D721Med (cell line): ENCODE measurements around the gene PIANP.
"Not testable (repeated sequence)": the region's sequence is repeated elsewhere in the genome, so short reads cannot be mapped to it uniquely, and the experiment has no call there.

ENCODE experiments used
- DNase-seq: peaks from one replicate; pipeline ENCODE4 v3.0.0; 2011; ENCODE audit warnings: low spot score; ENCODE audit not compliant: insufficient read length
- FAIRE-seq: peaks from 2 replicates; lab custom pipeline; 2011; peaks lifted over from hg19 to GRCh38; lab: Jason Lieb, UNC
- TF ChIP-seq, protein P1 (sequence below): IDR thresholded peaks from 2 replicates; pipeline ENCODE4 v1.5.1; 2012; ENCODE audit warnings: mild to moderate bottlenecking, control low read depth; ENCODE audit not compliant: insufficient read depth; ENCODE audit errors: missing control alignments

The PIANP gene

GRCh38 chr12:6723607-6724408, 23.2 kb upstream of the PIANP start, which contains the start of gene COPS7A:
TSS of gene COPS7A (plus strand) at chr12:6724046. CDS start at chr12:6724657, 611 bp downstream.
- TF ChIP-seq, protein P1, sequence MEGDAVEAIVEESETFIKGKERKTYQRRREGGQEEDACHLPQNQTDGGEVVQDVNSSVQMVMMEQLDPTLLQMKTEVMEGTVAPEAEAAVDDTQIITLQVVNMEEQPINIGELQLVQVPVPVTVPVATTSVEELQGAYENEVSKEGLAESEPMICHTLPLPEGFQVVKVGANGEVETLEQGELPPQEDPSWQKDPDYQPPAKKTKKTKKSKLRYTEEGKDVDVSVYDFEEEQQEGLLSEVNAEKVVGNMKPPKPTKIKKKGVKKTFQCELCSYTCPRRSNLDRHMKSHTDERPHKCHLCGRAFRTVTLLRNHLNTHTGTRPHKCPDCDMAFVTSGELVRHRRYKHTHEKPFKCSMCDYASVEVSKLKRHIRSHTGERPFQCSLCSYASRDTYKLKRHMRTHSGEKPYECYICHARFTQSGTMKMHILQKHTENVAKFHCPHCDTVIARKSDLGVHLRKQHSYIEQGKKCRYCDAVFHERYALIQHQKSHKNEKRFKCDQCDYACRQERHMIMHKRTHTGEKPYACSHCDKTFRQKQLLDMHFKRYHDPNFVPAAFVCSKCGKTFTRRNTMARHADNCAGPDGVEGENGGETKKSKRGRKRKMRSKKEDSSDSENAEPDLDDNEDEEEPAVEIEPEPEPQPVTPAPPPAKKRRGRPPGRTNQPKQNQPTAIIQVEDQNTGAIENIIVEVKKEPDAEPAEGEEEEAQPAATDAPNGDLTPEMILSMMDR, result no peak
- FAIRE-seq (no peak), DNase-seq (peak; percentile 91)

DNA sequence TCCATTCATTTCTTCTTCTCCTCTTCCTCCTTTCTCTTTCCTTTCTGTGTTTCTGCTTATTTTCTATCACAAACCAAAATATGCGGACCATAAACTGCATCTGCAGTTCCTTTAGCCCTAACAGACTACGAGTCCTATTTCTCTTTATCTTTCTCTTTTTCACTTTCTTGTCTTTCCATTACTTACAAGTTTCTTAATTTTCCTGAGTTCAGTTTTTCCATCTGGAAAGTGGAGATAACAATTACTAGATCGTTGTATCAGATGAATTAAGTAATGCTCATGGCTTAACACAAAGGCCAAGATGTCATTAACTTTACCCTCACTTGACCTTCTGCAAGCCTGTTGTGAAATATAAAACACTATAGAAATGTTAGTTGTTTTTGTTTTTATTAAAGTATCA, 22.2 kb upstream of the PIANP start:
- TF ChIP-seq, protein P1, result no peak

DNA sequence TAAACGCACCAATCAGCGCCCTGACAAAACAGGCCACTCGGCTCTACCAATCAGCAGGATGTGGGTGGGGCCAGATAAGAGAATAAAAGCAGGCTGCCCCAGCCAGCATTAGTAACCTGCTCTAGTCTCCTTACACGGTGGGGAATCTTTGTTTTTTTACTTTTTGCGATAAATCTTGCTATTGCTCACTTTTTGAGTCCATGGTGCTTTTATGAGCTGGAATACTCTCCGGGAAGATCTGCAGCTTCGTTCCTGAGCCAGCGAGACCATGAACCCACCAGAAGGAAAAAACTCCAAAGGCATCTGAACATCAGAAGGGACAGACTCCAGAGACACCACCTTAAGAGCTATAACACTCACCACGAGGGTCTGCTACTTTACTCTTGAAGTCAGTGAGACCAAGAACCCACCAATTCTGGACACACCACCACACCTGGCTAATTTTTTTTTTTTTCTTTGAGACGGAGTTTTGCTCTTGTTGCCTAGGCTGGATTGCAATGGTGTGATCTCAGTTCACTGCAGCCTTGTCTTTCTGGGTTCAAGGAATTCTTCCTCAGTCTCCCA, 16.3 kb upstream of the PIANP start:
- no peak for FAIRE-seq
- TF ChIP-seq, protein P1, result no peak
- DNase-seq, result no peak

More for the DNA sequence above, 22.2 kb upstream of the PIANP start:
- no peak for FAIRE-seq
- DNase-seq, result no peak

DNA sequence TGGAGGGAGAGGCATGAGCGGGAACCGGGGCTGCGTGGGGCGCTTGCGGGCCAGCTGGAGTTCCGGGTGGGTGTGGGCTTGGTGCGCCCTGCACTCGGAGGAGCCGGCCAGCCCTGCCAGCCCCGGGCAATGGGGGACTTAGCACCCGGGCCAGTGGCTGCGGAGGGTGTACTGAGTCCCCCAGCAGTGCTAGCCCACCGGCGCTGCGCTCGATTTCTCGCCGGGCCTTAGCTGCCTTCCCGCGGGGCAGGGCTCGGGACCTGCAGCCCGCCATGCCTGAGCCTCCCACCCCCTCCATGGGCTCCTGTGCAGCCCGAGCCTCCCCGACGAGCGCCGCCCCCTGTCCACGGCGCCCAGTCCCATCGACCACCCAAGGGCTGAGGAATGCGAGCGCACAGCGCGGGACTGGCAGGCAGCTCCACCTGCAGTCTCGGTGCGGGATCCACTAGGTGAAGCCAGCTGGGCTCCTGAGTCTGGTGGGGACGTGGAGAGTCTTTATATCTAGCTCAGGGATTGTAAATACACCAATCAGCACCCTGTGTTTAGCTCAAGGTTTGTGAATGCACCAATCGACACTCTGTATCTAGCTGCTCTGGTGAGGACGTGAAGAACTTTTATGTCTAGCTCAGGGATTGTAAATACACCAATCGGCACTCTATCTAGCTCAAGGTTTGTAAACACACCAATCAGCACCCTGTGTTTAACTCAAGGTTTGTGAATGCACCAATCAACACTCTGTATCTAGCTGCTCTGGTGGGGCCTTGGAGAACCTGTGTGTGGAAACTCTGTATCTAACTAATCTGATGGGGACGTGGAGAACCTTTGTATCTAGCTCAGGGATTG, 15.6 kb upstream of the PIANP start:
- FAIRE-seq, DNase-seq: not testable (repeated sequence)

- TF ChIP-seq, protein P1, result no peak
- FAIRE-seq (no peak), DNase-seq (no peak)
Observed at GRCh38 chr12:6708960-6709394, 8.4 kb upstream of the PIANP start.

DNA sequence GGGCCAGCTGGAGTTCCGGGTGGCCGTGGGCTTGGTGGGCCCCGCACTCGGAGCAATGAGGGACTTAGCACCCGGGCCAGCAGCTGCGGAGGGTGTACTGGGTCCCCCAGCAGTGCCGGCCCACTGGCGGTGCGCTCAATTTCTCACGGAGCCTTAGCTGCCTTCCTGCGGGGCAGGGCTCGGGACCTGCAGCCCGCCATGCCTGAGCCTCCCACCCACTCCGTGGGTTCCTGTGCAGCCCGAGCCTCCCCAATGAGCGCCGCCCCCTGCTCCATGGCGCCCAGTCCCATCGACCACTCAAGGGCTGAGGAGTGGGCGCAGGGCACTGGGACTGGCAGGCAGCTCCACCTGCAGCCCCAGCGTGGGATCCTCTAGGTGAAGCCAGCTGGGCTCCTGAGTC, 7.7 kb upstream of the PIANP start:
- not testable (repeated sequence) for DNase-seq, FAIRE-seq

GRCh38 chr12:6703631-6704030, 3.0 kb upstream of the PIANP start:
- TF ChIP-seq, protein P1, result no peak
- no peak for FAIRE-seq
- DNase-seq, result no peak
